A204.1 (cell line): ENCODE data around the gene SIRT2.
"Not testable (repeated sequence)": the region's sequence is repeated elsewhere in the genome, so short reads cannot be mapped to it uniquely, and the experiment has no call there.

ENCODE experiments used
- FAIRE-seq: peaks from 2 replicates; lab custom pipeline; 2012; peaks lifted over from hg19 to GRCh38; lab: Jason Lieb, UNC

Gene SIRT2

DNA sequence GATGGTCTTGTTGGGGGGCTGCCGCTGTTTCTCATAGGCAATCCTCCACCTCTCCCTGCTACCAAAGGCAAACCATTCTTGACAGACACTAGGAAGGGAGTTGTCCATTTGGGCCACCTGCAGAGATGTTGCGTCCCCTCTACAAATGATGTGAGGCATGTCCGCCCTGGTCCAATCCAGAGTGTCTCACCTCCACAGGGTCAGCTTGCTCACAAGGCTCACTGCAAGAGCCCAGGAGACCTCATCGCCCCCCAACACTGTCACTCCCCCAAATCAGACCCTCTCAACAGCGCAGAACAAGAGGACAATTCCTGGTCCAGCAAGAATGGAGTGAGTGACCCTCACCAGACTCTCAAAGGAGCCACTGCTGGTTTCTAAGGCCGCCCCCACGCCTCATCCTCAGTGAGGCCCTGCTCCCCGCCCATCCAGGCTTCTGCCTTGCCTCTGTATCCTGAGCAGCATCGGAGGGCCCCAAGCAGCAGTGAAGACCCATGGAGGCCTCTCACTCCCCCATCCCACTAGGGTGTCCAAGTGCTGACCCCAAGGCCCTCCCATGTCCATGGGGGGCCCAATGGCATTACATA is 56.2 kb downstream of the SIRT2 start:
- FAIRE-seq, result no peak

DNA sequence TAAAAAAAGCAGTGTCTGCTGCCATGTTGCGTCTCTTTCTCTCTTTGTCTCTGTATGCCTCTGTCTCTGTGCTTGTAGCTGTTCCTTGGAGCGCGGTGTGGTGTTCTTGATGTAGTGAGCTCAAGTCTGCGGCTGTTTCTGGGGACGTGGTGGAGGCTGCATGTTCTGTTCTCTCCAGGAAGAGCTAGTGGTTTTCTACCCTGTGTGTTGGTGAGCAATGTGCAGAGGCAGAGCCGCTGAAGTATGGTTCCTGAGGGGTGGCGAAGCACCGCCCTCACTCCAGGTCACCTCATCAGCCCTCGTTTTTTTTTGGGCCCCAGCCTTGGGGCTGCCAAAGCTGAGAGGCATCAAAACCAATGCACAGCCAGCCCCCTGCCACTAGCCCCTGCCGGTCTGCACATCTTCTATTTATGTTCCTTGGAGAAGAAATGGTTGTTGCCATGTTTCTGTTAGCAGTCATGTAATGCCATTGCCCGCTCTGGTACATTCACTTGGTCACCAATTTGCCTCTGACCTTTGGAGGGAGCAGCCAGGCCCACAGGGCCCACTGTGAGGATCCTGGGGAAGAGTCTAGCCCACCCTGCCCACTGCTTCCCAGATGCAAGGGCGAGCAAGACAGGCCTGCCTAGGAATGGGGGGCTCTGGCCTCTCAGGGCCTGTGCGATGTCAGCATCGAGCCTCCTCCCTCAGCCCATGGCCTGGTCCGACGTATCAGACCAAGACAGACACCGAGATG is 56.8 kb downstream of the SIRT2 start:
- FAIRE-seq, result no peak

DNA sequence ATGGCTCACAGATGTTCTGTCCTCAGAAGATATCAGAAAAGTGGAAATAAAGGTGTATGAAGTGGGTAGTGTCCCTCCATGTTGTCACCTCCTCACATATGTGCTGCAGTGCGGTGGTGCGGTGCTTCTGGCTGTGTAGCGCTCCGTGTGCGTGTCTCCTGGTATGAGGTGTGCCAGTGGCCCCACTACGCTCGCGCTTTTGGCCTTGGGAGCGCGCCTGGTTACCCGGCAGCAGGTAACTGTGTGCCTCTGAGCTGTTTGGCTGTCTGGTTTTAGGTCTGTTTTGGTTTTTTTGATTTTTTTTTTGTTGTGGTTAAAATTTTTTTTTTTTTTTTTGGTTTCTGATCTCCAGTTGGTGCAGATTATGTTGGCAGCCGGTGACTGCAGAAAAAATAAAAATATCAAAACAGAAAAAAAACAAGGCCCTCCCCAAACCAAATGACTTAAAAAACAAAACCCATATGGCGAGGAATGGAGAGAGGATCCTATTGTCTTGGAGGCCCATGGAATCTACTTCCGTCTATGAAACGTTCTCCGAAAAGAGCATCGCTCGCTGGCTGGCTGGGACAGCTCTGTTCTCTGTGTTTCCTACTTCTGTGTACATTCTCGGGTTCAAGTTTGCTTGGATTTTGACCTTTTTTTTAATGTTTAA is 57.5 kb downstream of the SIRT2 start:
- no peak for FAIRE-seq

DNA sequence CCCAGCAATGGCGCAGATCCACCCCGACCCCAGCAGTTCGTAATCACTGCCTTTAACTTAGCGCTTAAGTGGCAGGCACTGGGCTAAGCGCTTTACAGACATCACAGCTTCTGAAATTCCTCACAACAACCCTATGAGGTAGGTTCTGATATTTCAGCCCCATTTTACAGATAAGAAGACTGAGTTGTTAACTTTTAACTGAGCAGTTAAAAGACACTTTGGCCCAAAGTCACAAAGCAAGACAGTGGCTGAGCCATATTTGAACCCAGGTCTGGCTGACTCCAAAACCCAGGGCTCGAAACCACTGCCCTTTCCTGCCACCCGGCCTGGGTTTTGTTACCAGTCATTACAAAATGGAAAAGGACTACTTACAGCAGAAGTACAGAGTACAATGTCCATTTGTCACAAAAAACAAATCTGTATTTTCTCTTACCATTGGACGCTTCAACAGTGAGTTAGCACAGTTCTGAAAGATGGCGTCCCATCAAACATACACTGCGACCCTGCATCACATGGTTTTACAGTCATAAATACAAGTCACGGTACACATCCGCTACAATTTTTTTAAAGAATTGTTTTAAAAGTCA is 58.1 kb downstream of the SIRT2 start:
- FAIRE-seq, result no peak

DNA sequence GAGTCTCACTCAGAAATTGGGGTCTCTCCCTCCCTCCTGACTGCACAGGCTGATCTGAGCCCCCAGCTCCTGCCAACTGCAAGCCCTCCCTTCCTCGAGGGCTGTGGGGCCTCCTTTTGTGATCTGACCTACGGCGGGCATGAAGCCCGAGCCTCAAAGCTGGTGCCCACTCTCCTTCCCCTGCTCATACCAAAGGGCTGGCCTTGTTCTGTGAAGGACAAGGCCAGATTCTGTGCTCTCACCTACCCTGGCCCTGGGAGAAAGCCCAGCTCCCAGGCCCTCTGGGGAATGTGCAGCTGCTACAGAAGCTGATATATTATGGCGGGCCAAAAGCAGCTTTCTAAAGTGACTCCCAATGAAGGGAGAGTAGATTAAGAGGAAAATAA is 58.8 kb downstream of the SIRT2 start:
- FAIRE-seq, result no peak

DNA sequence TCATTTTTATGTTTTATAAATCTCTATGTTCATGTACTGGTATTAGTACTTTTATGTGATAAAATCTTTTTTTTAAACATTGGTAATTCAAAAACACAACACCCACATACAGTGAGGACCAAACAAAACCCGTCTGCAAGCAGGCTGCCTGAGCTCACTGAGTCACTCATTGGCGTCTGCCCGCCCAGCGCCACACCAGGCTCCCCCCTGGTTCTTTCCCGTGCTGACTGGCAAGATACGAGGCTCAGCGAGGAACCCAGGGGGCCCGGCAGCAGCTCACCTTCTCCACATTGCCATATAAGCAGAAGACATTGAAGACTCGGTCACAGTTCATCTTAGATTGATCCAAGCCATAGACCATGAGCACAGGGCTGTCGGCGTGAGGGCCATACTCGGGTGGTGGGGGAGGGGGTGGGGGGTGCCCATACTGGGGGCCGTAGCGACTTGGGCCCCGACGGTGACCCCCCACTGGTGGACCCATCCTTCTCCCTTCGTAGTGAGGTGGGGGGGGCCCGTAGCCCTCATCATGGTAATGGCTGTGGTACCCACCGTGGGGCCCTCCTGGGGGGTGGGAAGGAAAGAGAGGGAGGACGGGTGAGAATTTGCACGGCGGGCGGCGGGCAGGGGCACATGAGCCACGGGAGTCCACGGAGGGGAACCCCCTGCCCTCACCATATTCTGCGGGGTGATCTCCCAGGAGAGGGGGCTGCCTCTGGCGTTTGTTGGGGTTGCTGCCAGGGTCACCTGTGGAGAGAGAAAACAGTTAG is 59.4 kb downstream of the SIRT2 start:
- no peak for FAIRE-seq

DNA sequence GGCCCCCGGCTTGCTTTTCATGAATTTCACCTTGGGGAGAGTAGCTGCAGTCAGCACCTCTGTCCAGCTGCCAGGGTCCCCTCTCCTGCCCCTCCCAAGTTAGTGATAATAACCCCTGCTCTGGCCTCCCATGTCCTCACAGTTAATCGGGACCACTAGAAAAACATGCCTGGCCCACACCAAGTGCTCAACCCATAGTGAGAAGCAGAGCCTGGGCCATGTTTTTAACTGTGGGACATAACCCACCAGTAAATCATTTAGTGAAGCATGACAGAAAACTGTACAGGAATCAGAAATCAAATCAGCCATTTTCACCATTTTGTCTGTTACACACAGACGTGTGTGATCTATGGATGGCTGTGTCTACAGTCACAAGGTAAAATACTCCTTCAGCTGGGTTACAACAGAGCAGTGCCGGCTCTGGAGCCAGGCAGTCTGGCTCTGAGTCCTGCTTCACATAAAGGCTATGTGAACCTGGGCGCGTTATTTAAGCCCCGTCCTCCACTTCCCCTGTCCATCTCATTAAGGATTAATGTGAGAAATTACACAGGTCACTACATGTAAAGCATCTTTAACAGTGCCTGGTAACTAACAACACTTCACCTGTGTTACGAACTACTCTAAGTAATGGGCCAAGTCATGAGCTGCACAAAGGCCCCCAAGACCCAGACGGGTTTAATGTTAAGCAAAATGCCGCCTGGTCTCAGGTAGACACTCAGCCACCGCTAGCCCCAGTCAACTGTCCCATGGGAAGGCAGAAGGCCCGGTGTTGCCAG is 60.2 kb downstream of the SIRT2 start:
- FAIRE-seq, result no peak

DNA sequence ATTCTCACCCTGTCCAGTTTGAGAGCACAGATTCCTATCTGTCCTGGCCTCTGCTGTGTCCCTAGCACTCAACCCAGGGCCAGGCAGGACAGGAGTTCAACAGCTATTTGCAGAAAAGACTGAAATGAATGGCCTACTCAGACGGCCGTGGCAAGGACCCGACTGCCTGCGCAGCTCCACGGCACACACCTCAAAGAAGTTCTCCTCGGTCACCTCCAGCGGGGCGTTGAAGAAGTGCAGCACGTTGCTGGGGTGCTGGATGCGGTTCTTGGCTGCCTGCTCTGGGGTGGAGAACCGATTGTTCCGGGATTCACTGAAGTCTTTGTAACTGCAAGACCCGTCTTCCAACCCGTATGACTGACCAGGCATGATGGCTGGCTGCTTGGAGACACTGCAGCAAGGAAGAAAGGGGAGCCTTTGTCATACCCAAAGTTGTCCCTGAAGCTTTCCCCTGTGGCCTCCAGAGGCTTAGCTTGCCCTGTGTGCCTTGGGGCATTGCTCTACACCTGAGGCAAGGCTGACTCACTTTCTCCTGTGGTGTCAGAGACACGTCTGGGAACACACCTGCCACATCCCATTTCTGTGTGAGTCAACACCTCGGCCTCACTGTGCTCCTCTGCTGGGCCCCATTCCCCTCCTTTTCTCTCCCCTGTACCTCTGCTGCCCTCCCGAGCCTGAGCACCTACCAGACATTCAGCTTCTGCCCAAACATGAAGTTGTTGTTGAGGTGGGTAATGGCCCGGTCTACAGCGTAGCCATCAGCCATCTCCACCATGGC is 61.0 kb downstream of the SIRT2 start:
- FAIRE-seq, result no peak

DNA sequence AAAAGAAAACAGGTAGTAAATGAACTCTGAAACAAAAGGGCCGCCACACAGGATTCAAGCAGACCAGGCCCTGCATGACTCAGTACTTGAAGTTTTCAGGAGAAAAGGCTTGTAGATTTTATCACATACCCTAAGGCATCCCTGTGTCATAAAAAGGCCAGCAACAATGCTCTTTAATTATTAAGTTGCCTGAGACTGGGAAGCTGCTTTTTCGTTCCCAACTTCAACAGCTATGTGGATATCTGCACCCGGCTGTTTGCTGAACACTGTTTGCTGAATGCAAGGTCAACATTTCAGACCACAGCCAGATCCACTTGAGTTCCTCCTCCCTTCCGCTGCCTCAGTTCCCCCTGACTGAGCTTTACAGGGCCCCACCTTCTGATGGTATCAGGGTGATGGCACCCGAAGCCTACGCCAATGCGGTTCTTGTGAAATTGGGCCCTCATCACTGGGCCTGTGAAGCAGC is 61.7 kb downstream of the SIRT2 start:
- FAIRE-seq, result no peak

DNA sequence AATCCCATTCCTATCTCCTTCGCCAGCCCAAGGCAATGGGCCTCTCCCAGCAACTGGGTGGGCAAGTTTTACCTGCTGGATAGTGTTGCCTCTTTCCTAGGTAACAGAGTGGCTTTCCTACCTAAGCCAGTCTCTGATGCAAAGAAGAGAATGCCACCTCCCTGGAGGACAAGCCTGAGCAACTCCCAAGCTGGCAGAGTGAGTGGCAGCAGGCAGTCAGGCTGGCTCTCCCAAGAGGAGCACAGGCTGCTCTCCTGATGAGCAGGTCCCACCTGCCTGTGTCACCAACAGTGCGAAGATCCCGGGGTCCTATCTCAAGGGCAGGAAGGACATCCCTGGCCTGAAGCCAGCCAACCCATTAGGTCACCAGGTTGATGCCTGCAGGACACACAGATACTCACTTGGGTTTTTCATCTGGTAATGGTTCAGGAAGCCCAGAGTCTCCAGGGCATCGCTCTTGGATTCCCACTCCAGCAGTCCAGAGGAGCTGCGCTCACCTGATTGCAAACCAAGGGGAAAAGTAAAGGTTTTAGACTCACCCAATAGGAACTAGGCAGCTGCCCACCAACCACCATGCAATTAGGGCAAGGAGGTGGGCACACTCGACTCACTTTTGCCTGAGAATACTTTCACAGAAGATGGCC is 62.3 kb downstream of the SIRT2 start:
- FAIRE-seq, result no peak

DNA sequence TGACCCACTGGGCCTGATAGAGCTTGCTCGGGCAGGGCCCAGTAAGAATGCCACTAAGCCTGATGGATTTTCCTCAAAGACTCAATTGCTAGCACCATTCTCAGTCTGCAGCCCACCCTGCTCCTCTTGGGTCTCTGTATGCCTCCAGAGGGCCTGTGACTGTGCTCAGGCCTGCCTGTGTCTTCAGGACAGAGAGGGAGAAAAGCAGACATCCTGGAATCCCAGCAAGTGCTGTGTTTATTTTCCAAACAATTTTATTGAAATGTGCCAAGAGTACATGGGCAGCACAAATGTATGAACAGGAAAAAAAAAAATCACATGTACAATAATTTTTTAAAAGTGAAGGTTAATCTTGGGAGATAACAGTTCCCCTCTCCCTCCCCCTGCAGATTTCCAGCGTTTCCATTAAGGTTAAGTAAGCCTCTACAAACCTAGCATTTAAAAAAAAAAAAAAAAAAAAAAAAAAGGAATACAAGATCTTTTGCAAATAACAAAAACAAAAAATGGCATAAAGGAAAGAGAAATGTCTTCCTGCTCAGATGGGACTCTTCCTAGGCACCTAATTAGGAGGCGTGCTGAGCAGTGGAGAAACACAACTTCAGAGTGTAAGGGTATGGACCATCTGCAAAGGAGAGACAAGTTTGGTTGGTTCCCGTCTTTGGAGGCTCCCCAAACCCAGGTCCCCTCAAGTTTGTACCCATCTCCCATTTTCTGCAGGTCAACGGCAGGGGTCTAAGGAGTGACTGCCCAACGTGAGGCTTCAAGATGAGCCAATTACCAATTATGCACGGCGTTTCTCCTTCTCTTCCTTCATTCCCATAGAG is 63.0 kb downstream of the SIRT2 start:
- no peak for FAIRE-seq

DNA sequence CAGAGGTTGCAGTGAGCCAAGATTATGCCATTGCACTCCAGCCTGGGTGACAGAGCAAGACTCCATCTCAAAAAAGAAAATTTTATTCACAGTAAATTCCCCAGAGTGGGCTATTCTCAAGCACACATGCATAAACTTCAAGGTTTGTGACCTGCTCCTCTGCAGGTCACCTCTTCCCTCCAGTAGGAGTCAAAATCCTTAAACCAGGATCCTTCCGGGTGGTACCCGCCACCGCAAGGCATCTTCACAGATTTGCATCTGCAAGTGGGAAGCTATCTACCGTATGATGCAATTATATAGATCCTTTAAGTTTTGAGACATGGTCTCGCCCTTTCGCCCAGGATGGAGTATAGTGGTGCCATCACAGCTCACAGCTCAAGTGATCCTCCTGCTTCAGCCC is 64.8 kb downstream of the SIRT2 start:
- no peak for FAIRE-seq

DNA sequence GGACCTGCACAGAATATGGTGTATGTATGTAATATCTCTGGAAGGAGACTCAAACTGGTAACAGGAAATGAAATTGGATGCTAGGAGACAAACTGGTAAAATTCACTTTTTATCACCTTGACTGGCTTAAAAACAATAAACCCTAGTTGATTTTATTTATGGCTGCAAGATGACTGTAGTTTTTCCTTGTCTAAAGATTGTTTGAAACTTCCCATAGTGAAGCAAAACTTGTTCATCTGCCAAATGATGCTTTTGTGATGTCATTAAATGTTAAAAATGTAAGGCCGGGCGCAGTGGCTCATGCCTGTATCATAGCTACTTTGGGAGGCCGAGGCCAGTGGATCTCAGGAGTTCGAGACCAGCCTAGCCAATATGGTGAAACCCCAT is 65.3 kb downstream of the SIRT2 start:
- FAIRE-seq, result no peak

DNA sequence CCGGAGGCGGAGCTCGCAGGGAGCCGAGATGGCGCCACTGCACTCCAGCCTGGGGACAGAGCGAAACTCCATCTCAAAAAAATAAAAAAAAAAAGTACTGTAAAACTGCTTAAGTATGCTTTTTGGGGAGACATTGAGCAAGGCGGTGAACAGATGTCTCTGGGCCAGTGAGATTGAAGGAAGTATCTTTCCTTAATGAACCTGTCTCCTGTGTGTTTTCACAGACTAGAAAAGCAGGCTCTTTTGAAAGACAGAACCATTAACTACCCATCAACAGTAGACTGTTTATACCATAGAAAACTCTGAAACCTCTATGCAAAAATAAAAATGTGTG is 66.4 kb downstream of the SIRT2 start:
- FAIRE-seq, result no peak

DNA sequence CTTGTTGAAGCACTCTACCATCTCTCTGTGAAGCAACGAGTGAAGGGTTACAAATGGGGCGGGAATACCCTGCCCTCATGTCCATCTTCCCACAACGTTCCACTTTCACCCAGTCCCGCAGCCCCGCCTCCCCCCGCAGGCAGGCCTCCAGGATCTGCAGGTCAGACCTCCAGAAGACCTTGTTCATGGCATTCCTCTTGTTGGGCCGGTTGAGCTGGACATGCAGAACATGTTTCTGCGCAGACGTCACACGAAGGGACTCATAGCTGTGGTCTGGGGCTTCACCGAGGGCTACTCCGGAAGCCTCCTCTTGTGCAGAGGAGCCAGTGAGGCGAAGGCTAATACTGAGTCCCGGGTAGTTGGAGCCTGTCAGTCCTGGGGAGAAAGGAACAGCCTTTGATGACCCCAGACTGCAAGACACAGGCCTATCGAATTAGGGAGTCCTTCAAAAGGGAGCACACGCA is 68.2 kb downstream of the SIRT2 start:
- no peak for FAIRE-seq

DNA sequence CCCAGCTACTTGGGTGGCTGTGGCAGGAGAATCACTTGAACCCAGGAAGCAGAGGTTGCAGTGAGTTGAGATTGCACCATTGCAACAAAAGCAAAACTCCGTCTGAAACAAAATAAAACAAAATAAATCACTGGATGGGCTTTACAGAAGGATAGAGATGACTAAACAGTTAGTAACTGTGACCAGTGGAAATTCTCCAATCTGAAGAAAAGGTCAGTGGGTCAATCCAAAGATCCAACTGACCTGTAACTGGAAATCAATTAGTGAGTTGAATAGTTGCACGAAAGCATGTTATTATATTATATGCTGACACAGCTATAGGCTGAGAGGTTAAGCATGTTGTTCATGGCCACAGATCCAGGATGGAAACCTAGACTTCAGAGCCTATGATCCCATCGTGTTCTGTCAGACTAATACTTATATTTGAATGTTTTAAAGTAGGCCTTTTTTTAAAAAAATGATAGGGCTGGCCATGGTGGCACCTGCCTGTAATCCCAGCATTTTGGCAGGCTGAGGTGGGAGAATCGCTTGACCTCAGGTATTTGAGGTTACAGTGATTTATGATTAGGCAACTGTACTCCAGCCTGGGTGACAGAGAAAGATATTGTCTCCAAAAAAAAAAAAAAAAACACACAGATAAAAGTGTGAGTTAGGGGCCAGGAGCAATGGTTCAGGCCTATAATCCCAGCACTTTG is 69.2 kb downstream of the SIRT2 start:
- FAIRE-seq, result no peak

DNA sequence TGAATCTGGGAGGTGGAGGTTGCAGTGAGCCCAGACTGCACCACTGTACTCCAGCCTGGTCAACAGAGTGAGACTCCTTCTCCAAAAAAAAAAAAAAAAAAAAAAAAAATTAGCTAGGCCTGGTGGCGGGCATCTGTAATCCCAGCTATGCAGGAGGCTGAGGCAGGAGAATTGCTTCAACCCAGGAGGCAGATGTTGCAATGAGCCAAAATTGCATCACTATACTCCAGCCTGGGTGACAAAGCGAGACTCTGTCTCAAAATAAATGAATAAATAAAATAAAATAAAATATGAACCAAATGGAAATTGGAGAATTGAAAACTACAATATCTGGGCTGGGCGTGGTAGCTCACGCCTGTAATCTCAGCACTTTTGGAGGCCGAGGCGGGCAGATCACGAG is 70.2 kb downstream of the SIRT2 start:
- FAIRE-seq, result not testable (repeated sequence)
